ENCODE results near the gene ASB2. TPM values are rescaled to one million over a fixed set of nuclear protein-coding genes. Genes with fewer than 3 reads are reported as not detected.

The ASB2 gene
- total and polyA plus RNA-seq, 10 donors: 6.6 to 18.0 (median 11.3) TPM

DNA sequence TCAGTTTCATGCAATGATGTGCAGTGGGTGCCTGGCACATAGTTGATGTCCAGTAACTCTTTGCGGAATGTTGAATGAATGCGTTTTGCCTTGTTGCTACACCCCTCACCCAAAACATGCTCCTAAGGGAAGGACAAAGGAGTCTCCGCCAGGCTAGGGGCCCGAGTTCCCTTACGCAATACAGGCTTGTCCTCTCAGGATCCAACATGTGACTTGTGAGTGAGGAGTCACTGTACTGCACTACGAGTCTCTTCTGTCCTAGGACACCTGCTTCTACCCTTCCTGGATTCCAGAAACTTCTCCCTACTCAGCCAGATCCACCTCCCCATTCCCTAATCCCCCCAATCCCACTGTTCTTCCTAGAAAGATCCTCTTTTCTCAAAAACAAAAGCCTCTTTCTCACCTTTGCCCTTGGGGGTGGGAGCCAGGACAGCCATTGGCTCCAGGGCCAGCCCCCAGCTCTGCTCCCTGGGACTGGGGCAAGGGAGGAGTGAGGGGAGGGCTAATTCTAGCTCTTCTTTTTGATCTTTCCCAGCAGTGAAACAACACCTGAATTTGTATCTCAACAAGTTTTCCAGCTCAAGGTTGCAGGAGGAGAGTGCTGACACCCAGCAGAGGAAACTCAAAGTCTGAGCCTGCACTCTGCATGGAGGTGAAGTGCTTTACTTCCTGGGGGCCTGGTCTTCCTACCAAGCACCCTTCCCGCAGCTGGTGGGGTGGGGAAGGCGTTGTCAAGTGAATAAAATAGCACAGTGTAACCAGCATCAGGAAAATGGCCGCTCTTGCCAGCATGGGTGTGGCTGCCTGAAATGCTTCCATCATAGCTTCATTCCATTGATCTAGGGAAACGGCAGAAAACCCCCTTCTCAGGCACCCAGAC lies 46.4 kb upstream of the ASB2 start:
- peaks cover 0 to 5% (median 0%) of the 10 kb centered on the region in 7 donors for H3K27me3 ChIP-seq (replicated peaks in 1 of 7)
- no peak for DNase-seq
- intact Hi-C loops (cut with DNase I; ENCODE audit: low total_unique reads): no loop called here
- TF ChIP-seq, protein P1, sequence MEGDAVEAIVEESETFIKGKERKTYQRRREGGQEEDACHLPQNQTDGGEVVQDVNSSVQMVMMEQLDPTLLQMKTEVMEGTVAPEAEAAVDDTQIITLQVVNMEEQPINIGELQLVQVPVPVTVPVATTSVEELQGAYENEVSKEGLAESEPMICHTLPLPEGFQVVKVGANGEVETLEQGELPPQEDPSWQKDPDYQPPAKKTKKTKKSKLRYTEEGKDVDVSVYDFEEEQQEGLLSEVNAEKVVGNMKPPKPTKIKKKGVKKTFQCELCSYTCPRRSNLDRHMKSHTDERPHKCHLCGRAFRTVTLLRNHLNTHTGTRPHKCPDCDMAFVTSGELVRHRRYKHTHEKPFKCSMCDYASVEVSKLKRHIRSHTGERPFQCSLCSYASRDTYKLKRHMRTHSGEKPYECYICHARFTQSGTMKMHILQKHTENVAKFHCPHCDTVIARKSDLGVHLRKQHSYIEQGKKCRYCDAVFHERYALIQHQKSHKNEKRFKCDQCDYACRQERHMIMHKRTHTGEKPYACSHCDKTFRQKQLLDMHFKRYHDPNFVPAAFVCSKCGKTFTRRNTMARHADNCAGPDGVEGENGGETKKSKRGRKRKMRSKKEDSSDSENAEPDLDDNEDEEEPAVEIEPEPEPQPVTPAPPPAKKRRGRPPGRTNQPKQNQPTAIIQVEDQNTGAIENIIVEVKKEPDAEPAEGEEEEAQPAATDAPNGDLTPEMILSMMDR (IDR thresholded peaks at IDR 0.05 in 8 of 11, conservative IDR thresholded peaks at IDR 0.05 in 3 of 11): no peak
- no peak for TF ChIP-seq POLR2A (IDR thresholded peaks at IDR 0.05)
- no peak for TF ChIP-seq POLR2AphosphoS5 (IDR thresholded peaks at IDR 0.05)
- H3K27ac ChIP-seq: no peak overlapping the region
- H3K4me1 ChIP-seq: peaks cover 0 to 22% (median 17%) of the 10 kb centered on the region in 6 donors
- no peak overlapping the region for H3K4me3 ChIP-seq
- WGBS, 5 donors: 67 to 79% (median 73%) methylated on average over 10 of the region's 10 CpGs
- no peaks in the 10 kb centered on the region for H3K9me3 ChIP-seq
- no peaks in the 10 kb centered on the region for H3K36me3 ChIP-seq

DNA sequence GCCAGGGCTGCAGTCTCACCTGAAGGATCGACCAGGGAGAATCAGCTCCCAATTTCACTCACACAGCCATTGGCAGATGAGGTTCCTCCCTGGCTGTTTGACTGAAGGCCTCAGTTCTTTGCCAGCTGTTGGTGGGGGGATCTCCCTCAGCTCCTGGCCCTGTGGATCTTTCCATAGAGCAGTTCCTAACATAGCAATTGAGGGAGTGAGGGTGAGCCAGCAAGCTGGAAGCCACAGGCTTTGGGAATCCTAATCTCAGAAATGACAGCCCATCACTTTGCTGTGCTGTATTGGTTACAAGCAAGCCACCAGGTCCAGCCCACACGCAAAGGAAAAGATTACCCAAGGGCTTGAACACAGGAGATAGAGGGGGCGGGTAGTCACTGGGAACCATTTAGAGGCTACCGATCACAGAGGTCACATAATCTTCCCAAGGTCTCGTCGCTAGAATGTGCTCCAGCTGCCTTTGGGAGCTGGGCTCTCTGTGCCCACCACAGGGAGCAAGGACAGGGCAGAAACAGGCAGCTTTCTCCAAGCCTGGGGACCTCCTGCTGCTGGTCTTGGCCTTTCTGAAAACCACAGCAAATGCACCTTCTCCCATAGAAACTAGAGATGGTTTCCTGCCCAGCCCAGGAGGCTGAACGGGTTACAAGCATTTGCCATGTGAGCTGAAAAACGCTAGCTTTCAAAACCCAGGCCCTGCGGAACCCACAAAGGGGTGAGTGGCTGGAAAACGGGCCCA lies 45.2 kb upstream of the ASB2 start:
- DNase-seq: no peak
- peaks cover 0 to 10% (median 5%) of the 10 kb centered on the region in 6 donors for H3K4me1 ChIP-seq
- intact Hi-C loops (cut with DNase I; ENCODE audit: low total_unique reads): no loop called here
- TF ChIP-seq, protein P1 (IDR thresholded peaks at IDR 0.05 in 8 of 11, conservative IDR thresholded peaks at IDR 0.05 in 3 of 11): no peak
- no peak for TF ChIP-seq POLR2AphosphoS5 (IDR thresholded peaks at IDR 0.05)
- no peak for TF ChIP-seq POLR2A (IDR thresholded peaks at IDR 0.05)
- H3K27ac ChIP-seq: no peak overlapping the region
- H3K27me3 ChIP-seq (replicated peaks in 1 of 7): peaks cover 0 to 2% (median 0%) of the 10 kb centered on the region in 7 donors
- H3K9me3 ChIP-seq: no peaks in the 10 kb centered on the region
- WGBS, 5 donors: 66 to 76% (median 67%) methylated on average over 8 to 10 of the region's 10 CpGs
- H3K36me3 ChIP-seq: no peaks in the 10 kb centered on the region
- no peak overlapping the region for H3K4me3 ChIP-seq

DNA sequence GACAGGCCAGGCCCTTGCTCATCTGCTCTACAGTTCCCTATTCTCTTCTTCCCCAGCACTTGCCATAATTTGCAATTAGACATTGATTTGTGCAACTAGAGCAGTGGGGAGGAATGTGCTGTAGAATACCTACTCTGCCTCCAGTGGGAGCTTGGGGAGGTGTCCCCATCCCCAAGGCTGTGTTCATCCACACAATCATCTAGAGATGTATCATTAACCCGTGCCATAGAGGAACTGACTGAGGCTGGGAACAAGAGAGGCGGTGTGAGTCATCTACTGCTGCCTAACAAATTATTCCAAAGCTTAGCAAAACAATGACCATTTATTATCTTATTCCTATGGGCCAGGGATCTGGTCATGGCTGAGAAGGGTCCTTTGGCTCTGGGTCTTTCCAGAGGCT lies 44.6 kb upstream of the ASB2 start:
- Histone ChIP-seq H3K4me1 (peaks cover 0 to 5% (median 4%) of the 10 kb centered on the region in 6 donors), H3K27me3 (replicated peaks in 1 of 7) (no peaks in the 10 kb centered on the region), H3K27ac (no peak overlapping the region), H3K36me3 (no peaks in the 10 kb centered on the region), H3K9me3 (no peaks in the 10 kb centered on the region), H3K4me3 (no peak overlapping the region)
- 59 to 90% (median 79%) methylated on average over 2 of the region's 2 CpGs for WGBS, 5 donors
- intact Hi-C loops (cut with DNase I; ENCODE audit: low total_unique reads): no loop called here
- DNase-seq: no peak
- TF ChIP-seq POLR2A (IDR thresholded peaks at IDR 0.05): no peak

DNA sequence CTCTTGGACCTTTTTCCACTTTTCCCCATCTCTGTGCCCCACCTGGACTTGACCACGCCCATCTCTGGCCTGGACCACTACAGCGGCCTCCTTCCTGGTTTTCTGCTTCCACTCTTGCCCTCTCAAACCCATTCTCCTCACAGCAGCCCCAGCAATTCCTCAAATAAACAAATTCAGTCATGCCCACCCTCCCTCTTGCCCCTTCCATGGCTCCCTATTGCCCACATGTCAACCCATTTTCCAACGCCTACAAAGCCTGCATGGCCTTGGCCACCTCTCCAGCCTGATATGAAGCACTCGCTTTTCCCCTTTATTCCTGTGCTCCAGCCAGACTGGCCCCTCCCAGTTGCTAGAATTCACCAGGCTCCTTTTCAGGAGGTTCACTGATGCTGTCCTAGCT lies 43.9 kb upstream of the ASB2 start:
- no peak overlapping the region for H3K27ac ChIP-seq
- H3K4me1 ChIP-seq: no peaks in the 10 kb centered on the region
- intact Hi-C loops (cut with DNase I; ENCODE audit: low total_unique reads): no loop called here
- 75 to 88% (median 84%) methylated on average over 4 of the region's 4 CpGs for WGBS, 5 donors
- DNase-seq: no peak
- TF ChIP-seq POLR2A (IDR thresholded peaks at IDR 0.05): no peak
- no peaks in the 10 kb centered on the region for H3K9me3 ChIP-seq
- H3K4me3 ChIP-seq: no peak overlapping the region
- H3K36me3 ChIP-seq: no peaks in the 10 kb centered on the region
- H3K27me3 ChIP-seq (replicated peaks in 1 of 7): no peaks in the 10 kb centered on the region

DNA sequence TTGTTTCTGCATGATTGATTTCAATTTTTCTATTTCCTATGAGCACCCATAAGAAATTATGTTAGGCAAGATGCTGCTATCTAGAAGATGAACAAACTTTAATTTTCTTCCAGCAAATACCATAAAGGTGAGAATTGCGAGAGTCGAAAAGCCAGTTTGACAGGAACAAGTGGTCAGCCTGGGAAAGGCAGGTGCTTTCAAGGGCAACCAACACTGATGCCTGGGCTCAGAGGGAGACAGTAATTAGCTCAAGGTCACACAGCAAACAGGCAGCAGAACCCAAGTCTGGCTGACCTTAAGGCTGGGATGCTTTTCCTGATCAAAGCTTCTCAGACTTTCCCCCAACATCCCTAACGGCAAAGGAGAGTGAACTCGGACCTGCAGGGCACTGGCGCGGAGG lies 43.0 kb upstream of the ASB2 start:
- H3K36me3 ChIP-seq: no peaks in the 10 kb centered on the region
- TF ChIP-seq, protein P1 (IDR thresholded peaks at IDR 0.05 in 8 of 11, conservative IDR thresholded peaks at IDR 0.05 in 3 of 11): no peak
- no peak for TF ChIP-seq POLR2A (IDR thresholded peaks at IDR 0.05)
- no peak for TF ChIP-seq POLR2AphosphoS5 (IDR thresholded peaks at IDR 0.05)
- H3K4me3 ChIP-seq: no peak overlapping the region
- H3K9me3 ChIP-seq: no peaks in the 10 kb centered on the region
- no peaks in the 10 kb centered on the region for H3K27me3 ChIP-seq (replicated peaks in 1 of 7)
- intact Hi-C loops (cut with DNase I; ENCODE audit: low total_unique reads): no loop called here
- DNase-seq: no peak
- H3K27ac ChIP-seq: no peak overlapping the region
- WGBS, 5 donors: 68 to 84% (median 80%) methylated on average over 6 of the region's 6 CpGs
- H3K4me1 ChIP-seq: no peaks in the 10 kb centered on the region
